NCI-H2227 treated with DMSO at 0.1 percent for 48 hours (cell line): ENCODE data around the gene FEZF1.
"Not testable (repeated sequence)": the region's sequence is repeated elsewhere in the genome, so short reads cannot be mapped to it uniquely, and the experiment has no call there.

Experiments
- DNase-seq: peaks from one replicate; lab custom pipeline; 2025; lab: John Stamatoyannopoulos, UW

The FEZF1 gene

GRCh38 chr7:122307228-122307621 lies 2.7 kb upstream of the FEZF1 start:
- no peak for DNase-seq

DNA sequence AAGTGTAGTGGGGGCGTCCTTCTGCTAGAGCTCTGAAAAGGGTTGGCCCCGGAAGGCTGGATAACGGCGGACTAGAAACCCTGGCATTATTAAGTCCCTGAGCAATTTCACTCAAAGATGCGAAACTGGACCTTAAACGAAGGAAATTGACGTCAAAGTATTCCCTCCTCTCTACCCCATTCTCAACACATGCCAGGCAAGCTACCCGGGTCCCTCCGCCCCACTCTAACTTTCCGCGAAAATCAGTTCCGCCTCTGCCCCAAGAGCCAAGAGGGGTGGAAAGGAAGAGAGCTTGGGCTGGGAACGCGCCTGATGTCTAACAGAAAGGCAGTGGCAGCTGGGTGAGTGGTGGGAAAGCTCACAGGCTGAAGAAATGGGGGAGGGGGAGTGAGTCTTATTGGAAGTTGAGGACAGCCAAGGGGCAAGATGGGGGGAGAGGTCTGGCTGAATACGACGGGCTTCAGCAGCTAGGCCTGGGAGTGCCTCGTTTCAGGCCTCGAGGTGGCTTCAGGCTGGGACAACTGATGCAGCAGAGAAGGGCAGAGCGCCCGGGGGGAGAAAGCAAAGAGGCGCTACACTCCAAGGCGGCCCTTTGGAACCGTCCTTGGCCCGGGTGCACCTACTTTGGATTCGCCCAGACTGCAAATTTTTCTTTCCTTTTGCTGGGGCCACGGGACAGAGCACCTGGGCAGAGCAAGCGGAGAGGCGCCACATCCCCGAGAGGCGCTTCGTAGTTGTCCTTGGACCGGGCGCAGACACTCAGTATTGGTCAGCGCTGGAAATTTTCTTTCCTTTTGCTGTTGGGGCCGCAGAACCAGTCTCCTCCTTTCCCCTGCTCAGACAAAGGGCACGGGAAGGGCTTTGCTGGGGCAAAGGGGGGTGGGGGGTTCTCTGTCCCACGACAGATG lies 2.0 kb upstream of the FEZF1 start:
- no peak for DNase-seq

GRCh38 chr7:122305475-122306319 lies 1.1 kb upstream of the FEZF1 start:
- DNase-seq: peak; percentile 23

DNA sequence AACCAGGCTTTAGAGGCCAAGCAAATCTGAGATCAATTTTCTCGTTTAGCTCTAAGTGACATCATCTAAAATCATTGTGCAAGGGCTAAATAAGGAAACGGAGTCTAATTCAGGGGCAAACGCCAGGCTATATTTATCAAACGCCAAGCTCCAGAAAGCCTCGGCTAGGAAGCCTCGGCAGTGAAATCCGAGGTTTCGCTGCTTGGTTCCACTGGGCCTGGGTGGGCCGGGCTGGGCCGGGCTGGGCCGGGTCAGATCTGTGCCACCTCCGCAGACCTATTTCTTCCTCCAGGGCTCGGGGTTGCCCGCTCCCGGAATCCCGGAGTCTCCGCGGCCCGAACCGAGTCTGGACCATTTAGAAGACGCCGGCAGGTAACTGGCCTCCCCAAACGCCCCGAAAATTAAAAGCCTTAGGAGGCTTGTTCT lies 459 bp upstream of the FEZF1 start:
- no peak for DNase-seq

- no peak for DNase-seq
Measured at GRCh38 chr7:122303531-122304318, 825 bp downstream of the FEZF1 start.

- DNase-seq: no peak
Measured at GRCh38 chr7:122302761-122303530, 1.6 kb downstream of the FEZF1 start.

GRCh38 chr7:122301858-122302760 lies 2.4 kb downstream of the FEZF1 start:
- DNase-seq: no peak

DNA sequence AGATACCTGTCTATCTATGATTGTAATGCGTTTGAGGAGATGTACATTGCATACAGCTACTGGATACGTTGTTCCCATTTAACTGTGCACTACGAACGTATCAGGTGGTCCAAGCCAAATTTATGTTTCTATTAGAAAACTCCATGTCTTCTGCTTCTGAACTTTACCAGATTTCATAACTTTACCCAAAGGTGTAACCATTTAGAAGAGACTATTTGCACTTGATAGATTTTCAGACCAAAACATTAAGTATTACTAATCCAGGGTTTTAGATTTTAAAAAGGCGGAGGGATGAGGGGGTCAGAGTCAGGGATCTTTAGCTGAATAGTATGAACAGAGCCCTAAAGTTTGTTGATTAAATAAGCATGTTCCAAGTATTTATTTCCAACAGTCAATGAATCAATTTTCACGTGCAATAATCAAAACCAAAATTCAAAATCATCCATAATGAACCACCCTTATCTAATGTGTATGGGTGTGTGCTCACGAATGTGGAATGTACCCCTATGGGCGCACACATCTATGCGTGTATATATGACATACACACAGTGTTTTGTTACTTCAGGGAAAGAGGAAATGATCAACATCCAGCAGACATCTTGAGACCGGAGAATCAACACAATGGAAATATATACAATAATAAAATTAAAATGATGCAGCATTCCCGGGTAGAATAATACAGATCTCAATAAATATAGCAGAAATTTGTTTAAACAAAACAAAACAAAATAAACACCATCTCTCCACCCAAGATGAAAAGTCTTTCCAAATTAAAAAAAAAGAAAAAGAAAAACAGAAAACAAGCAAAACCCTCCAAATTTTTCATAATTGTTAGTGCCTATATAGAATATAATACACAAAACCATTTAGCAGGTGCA lies 3.4 kb downstream of the FEZF1 start:
- DNase-seq: no peak

DNA sequence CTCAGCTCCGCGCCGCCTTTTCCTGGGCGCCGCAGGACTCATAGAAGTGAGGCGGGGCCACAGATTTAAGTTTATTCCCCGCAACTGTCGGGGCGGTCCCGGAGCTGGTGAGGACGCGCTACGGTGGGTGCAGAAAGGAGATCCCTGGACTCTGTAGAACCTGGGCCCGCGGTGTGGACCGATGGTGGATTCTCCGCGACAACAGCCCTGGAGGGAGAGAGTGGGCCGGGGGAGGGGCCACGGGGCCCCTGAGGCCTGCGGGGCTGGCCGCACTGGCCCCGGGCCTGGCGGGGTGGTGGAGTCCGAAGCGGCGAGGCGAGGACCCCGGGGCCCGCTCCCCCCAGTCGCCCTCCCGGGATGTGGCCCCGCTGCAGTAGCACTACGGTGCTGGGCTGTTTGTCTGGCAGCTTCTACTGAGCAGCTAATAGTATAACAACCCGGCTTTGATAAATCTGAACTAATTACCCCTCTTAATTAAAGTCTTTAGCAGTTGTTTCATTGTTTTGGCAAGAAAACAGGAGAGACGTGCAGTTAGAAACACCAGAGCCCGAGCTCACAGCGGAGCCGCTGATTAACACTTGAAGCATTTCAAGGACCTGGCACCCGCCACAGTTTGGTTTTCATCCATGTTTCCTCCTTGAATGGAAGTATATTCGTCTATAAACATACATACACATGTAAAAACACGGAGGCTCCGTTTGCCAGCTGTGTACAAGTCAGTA lies 4.2 kb downstream of the FEZF1 start:
- DNase-seq: no peak

GRCh38 chr7:122299624-122300210 lies 4.8 kb downstream of the FEZF1 start:
- no peak for DNase-seq

- DNase-seq: no peak
Measured at GRCh38 chr7:122298618-122299017, 5.9 kb downstream of the FEZF1 start.

- no peak for DNase-seq
Measured at GRCh38 chr7:122298131-122298530, 6.4 kb downstream of the FEZF1 start.

GRCh38 chr7:122291189-122291588 lies 13.4 kb downstream of the FEZF1 start:
- DNase-seq: no peak

- no peak for DNase-seq
Measured at GRCh38 chr7:122290476-122290875, 14.1 kb downstream of the FEZF1 start.

GRCh38 chr7:122289426-122289825 lies 15.1 kb downstream of the FEZF1 start:
- DNase-seq: no peak

- DNase-seq: not testable (repeated sequence)
Measured at GRCh38 chr7:122284608-122285007, 19.9 kb downstream of the FEZF1 start.

- no peak for DNase-seq
Measured at GRCh38 chr7:122273117-122273516, 31.4 kb downstream of the FEZF1 start.

- DNase-seq: no peak
Measured at GRCh38 chr7:122269241-122269640, 35.3 kb downstream of the FEZF1 start.
